ENCODE measurements around the gene TNFRSF12A. TPM values are rescaled to one million over a fixed set of nuclear protein-coding genes. Genes with fewer than 3 reads are reported as not detected.

Gene TNFRSF12A
- total and polyA plus RNA-seq, 2 of the 13 experiments (the other 11 are each of a cell fraction or from before 2014, with no cell fraction given) = 61.9 to 66.0 TPM

DNA sequence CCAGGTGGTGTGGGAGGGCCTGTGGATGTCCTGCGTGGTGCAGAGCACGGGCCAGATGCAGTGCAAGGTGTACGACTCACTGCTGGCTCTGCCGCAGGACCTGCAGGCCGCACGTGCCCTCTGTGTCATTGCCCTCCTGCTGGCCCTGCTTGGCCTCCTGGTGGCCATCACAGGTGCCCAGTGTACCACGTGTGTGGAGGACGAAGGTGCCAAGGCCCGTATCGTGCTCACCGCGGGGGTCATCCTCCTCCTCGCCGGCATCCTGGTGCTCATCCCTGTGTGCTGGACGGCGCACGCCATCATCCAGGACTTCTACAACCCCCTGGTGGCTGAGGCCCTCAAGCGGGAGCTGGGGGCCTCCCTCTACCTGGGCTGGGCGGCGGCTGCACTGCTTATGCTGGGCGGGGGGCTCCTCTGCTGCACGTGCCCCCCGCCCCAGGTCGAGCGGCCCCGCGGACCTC lies 6.6 kb upstream of the TNFRSF12A start:
- H3K27ac ChIP-seq (ENCODE audit: extremely low read length, insufficient read depth, low read length) = no peak overlapping the region
- TF ChIP-seq REXO4 (CRISPR knock-in tag; IDR thresholded peaks at IDR 0.05; ENCODE audit: borderline replicate concordance) (0 out of 2 replicates have a peak, but pooled peaks have one; percentile 2), ZFP91 (CRISPR knock-in tag; IDR thresholded peaks at IDR 0.05; ENCODE audit: borderline replicate concordance) (peak; percentile 43; the same call in 1 of the 2 replicates), RXRA (CRISPR knock-in tag; IDR thresholded peaks at IDR 0.05) (peak; percentile 23; the same call in 1 of the 2 replicates), DMAP1 (CRISPR knock-in tag; IDR thresholded peaks at IDR 0.05) (no peak), ZNF512 (CRISPR knock-in tag; IDR thresholded peaks at IDR 0.05) (no peak), ZFP36L2 (CRISPR knock-in tag; IDR thresholded peaks at IDR 0.05) (no peak), ZFP90 (CRISPR knock-in tag; IDR thresholded peaks at IDR 0.05; ENCODE audit: borderline replicate concordance) (no peak), ZNF263 (CRISPR knock-in tag; IDR thresholded peaks at IDR 0.05) (peak; percentile 89), BHLHE40 (IDR thresholded peaks at IDR 0.05; ENCODE audit: low read length) (peak; percentile 81), YEATS2 (CRISPR knock-in tag; IDR thresholded peaks at IDR 0.05; ENCODE audit: borderline replicate concordance) (0 out of 2 replicates have a peak, but pooled peaks have one; percentile 5), SALL2 (CRISPR knock-in tag; IDR thresholded peaks at IDR 0.05) (no peak), HMG20B (CRISPR knock-in tag; conservative IDR thresholded peaks at IDR 0.05) (no peak), ZNF232 (CRISPR knock-in tag; IDR thresholded peaks at IDR 0.05; ENCODE audit: borderline replicate concordance) (no peak)
- TF ChIP-seq, protein P1, sequence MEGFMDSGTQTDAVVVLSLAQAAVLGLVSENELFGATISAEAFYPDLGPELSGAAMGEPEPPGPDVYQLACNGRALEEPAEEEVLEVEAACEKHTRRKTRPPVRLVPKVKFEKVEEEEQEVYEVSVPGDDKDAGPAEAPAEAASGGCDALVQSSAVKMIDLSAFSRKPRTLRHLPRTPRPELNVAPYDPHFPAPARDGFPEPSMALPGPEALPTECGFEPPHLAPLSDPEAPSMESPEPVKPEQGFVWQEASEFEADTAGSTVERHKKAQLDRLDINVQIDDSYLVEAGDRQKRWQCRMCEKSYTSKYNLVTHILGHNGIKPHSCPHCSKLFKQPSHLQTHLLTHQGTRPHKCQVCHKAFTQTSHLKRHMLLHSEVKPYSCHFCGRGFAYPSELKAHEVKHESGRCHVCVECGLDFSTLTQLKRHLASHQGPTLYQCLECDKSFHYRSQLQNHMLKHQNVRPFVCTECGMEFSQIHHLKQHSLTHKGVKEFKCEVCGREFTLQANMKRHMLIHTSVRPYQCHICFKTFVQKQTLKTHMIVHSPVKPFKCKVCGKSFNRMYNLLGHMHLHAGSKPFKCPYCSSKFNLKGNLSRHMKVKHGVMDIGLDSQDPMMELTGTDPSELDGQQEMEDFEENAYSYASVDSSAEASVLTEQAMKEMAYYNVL (CRISPR knock-in tag; IDR thresholded peaks at IDR 0.05; ENCODE audit: borderline replicate concordance) = no peak
- TF ChIP-seq, protein P2, sequence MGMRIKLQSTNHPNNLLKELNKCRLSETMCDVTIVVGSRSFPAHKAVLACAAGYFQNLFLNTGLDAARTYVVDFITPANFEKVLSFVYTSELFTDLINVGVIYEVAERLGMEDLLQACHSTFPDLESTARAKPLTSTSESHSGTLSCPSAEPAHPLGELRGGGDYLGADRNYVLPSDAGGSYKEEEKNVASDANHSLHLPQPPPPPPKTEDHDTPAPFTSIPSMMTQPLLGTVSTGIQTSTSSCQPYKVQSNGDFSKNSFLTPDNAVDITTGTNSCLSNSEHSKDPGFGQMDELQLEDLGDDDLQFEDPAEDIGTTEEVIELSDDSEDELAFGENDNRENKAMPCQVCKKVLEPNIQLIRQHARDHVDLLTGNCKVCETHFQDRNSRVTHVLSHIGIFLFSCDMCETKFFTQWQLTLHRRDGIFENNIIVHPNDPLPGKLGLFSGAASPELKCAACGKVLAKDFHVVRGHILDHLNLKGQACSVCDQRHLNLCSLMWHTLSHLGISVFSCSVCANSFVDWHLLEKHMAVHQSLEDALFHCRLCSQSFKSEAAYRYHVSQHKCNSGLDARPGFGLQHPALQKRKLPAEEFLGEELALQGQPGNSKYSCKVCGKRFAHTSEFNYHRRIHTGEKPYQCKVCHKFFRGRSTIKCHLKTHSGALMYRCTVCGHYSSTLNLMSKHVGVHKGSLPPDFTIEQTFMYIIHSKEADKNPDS (CRISPR knock-in tag; IDR thresholded peaks at IDR 0.05) = no peak
- TF ChIP-seq, protein P3, sequence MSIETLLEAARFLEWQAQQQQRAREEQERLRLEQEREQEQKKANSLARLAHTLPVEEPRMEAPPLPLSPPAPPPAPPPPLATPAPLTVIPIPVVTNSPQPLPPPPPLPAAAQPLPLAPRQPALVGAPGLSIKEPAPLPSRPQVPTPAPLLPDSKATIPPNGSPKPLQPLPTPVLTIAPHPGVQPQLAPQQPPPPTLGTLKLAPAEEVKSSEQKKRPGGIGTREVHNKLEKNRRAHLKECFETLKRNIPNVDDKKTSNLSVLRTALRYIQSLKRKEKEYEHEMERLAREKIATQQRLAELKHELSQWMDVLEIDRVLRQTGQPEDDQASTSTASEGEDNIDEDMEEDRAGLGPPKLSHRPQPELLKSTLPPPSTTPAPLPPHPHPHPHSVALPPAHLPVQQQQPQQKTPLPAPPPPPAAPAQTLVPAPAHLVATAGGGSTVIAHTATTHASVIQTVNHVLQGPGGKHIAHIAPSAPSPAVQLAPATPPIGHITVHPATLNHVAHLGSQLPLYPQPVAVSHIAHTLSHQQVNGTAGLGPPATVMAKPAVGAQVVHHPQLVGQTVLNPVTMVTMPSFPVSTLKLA (IDR thresholded peaks at IDR 0.05) = no peak

More for the DNA sequence above, 6.6 kb upstream of the TNFRSF12A start:
- H3K36me3 ChIP-seq (replicated peaks in 1 of 2; ENCODE audit: control insufficient read depth in 1 of 2, insufficient read depth in 2 of 2, low read length in 2 of 2) = no peaks in the 10 kb centered on the region
- DNase-seq (ENCODE audit: low spot score) (no peak), FAIRE-seq (no peak), ATAC-seq (peak; percentile 52)
- H3K9ac ChIP-seq (ENCODE audit: insufficient read depth, low read depth, low read length) = no peak overlapping the region
- CTCF ChIA-PET (ENCODE audit: low intra/inter-chr PET ratio, low total read pairs) = no interaction called here
- H3K79me2 ChIP-seq (ENCODE audit: insufficient read depth, low read length) = no peaks in the 10 kb centered on the region
- peak overlapping the region; percentile 55 for H3K4me2 ChIP-seq (ENCODE audit: low read depth, low read length)
- in situ Hi-C loops (cut with HindIII; ENCODE audit: extremely low pct_ligation_motif_present, low pct_unique_long_range_greater_than_20kb) (no loop called here), intact Hi-C loops (cut with micrococcal nuclease; ENCODE audit: unreplicated experiment) (no loop called here)
- peaks cover 98% of the 10 kb centered on the region for H3K4me1 ChIP-seq (ENCODE audit: insufficient read depth, low read length)
- 13% methylated on average over 3 of the region's 27 CpGs for WGBS (ENCODE audit: low lambda C conversion rate)
- H3K27me3 ChIP-seq (ENCODE audit: control insufficient read depth in 1 of 2, insufficient read depth in 2 of 2, low read length in 2 of 2) = peaks cover 7 to 22% of the 10 kb centered on the region in 2 experiments; a peak in 4 of 5 replicates
- H4K20me1 ChIP-seq (ENCODE audit: insufficient read depth, low read length) = no peaks in the 10 kb centered on the region
- H2AFZ ChIP-seq (ENCODE audit: low read length) = no peak overlapping the region
- H3K4me3 ChIP-seq (replicated peaks in 1 of 3; ENCODE audit: insufficient read depth in 1 of 3, low read depth in 2 of 3, low read length in 3 of 3) = peak overlapping the region in 1 of 3 experiments; percentile 40; a peak in 1 of 6 replicates
- no TSS peak for BruUV-seq (replicated peaks)
- no peaks in the 10 kb centered on the region for H3K9me3 ChIP-seq (ENCODE audit: low read length)
- POLR2A ChIA-PET = interaction anchor here (14.2 to 18.8 kb wide), 2 partner anchors 5 to 9 kb away, joined by 750 read pairs; partner anchors contain the start of genes CLDN6, CLDN9, HCFC1R1 and THOC6

All from HepG2 (cell line).